Stomach (tissue), 4 donors: ENCODE results near the gene GSTA4.

ENCODE experiments used
- CTCF ChIP-seq, 7 experiments: fragments of 450-650 bp in 4 of 7; fragments of 200-600 bp in 3 of 7; sonication (generic) in 3 of 7; IDR thresholded peaks; one replicate each; pipeline ENCODE4 v1.5.1; 2016 to 2019; ENCODE audit warnings: antibody characterized with exemption in 7 of 7, control low read depth in 2 of 7, mild to moderate bottlenecking in 1 of 7
- EP300 ChIP-seq: sonication (generic); formaldehyde crosslinking; IDR thresholded peaks from one replicate; pipeline ENCODE4 v1.6.1; 2017; ENCODE audit warnings: antibody characterized with exemption
- POLR2A ChIP-seq, 4 donors: fragments of 450-650 bp; IDR thresholded peaks; one replicate each; pipeline ENCODE4 v1.6.1; 2016; ENCODE audit warnings: antibody characterized with exemption in 4 of 4, control low read depth in 2 of 4, mild to moderate bottlenecking in 1 of 4, moderate library complexity in 1 of 4

- TF ChIP-seq CTCF (IDR thresholded peaks at IDR 0.05): no peak
- TF ChIP-seq EP300: no peak
- no peak for TF ChIP-seq POLR2A (IDR thresholded peaks at IDR 0.05)
These were observed 31.4 kb upstream of the GSTA4 start for GRCh38 chr6:53026526-53026925.
